Thyroid gland (tissue), 4 donors: ENCODE data around the gene GNG14. TPM values are rescaled to one million over a fixed set of nuclear protein-coding genes. Genes with fewer than 3 reads are reported as not detected.

Source experiments
- DNase-seq, 2 donors: peaks; one replicate each; pipeline ENCODE4 v3.0.0-alpha.2; 2019
- H3K27ac ChIP-seq, 3 donors: fragments of 200-600 bp; sonication (generic); 1 replicate in 2 of 3; 2 replicates in 1 of 3; pipeline ENCODE4 v1.5.1; 2016 to 2019; ENCODE audit warnings: mild to moderate bottlenecking in 1 of 3, moderate library complexity in 1 of 3
- H3K27me3 ChIP-seq: fragments of 200-600 bp; sonication (generic); one replicate; pipeline ENCODE4 v1.5.1; 2019
- H3K36me3 ChIP-seq, 2 donors: fragments of 200-600 bp; sonication (generic); one replicate each; pipeline ENCODE4 v1.5.1; 2016 to 2019
- H3K4me1 ChIP-seq, 2 donors: fragments of 200-600 bp; sonication (generic); one replicate each; pipeline ENCODE4 v1.5.1; 2017 to 2019
- H3K4me3 ChIP-seq, 3 donors: fragments of 200-600 bp; sonication (generic); replicated peaks in 1 of 3; 1 replicate in 2 of 3; 2 replicates in 1 of 3; pipeline ENCODE4 v1.5.1; 2016; ENCODE audit warnings: mild to moderate bottlenecking in 1 of 3
- H3K9me3 ChIP-seq: fragments of 200-600 bp; sonication (generic); one replicate; pipeline ENCODE4 v1.5.1; 2017
- POLR2A ChIP-seq, 2 donors: fragments of 450-650 bp; IDR thresholded peaks; one replicate each; pipeline ENCODE4 v1.6.1; 2017; ENCODE audit warnings: antibody characterized with exemption in 2 of 2, mild to moderate bottlenecking in 2 of 2, moderate library complexity in 1 of 2
- WGBS, 2 donors: methylation state at CpG; one replicate each; pipeline ENCODE4 v1.1.5; 2017; 5-methylcytosine and 5-hydroxymethylcytosine counted together
- intact Hi-C: fragments of 100-400 bp; cut with DNase I; formaldehyde crosslinking; loops from one replicate; pipeline ENCODE4 v1.15.1; 2023
- total RNA-seq, 4 donors: library from RNA; depleted of rRNA; stranded (reverse); fragments of >200 nt; gene quantifications; one replicate each; pipeline ENCODE4 v1.2.3, GENCODE V29; 2016
- TF ChIP-seq, protein P1 (sequence below), 6 experiments: fragments of 200-600 bp in 3 of 6; fragments of 450-650 bp in 3 of 6; sonication (generic) in 3 of 6; IDR thresholded peaks; one replicate each; pipeline ENCODE4 v1.5.1; 2016 to 2019; ENCODE audit warnings: antibody characterized with exemption in 6 of 6, mild to moderate bottlenecking in 2 of 6, inconsistent platforms in 1 of 6, moderate library complexity in 1 of 6

GNG14 gene
- total RNA-seq, 4 donors from 2014 or later, result not detected

DNA sequence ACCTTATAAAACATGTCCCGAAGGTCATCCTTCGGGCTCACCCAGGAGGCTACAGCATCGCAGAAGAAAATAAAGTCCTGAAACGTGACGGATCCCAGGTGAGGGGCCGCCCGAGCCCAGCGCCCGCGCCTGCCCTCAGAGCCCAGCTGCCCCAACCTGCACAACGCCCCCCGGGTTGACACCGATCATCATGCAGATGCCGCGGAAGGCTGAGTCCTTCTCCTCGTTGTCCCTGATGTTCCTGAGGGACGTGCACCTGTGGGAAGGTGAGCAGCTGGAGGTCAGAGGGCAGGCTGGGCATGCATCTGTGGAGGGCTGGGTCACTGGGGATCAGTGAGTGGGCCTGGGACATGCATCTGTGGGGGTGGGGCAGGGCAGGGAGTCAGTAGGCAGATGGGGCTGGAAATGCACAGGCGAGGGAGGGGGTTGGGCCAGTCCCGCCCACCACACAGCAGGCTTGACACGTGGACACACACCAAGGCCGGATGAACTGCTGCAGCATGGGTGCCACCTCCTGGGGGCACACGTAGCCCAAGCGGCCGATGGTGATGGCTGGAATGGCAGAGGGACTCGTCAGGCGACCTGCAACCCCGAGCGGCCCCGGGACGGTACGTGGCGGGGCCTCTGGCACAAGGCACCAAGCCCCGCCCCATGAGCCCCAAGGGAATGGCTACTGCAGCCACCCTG is 13.9 kb downstream of the GNG14 start:
- Histone ChIP-seq H3K9me3 (no peaks in the 10 kb centered on the region), H3K27ac (no peak overlapping the region), H3K27me3 (no peaks in the 10 kb centered on the region), H3K4me3 (no peak overlapping the region), H3K4me1 (peaks cover 0 to 4% of the 10 kb centered on the region in 2 donors), H3K36me3 (peaks cover 58 to 63% of the 10 kb centered on the region in 2 donors)
- no peak for DNase-seq
- WGBS, 2 donors, result 93 to 94% methylated on average over 25 to 31 of the region's 33 CpGs
- intact Hi-C loops, result no loop called here
- TF ChIP-seq, protein P1, sequence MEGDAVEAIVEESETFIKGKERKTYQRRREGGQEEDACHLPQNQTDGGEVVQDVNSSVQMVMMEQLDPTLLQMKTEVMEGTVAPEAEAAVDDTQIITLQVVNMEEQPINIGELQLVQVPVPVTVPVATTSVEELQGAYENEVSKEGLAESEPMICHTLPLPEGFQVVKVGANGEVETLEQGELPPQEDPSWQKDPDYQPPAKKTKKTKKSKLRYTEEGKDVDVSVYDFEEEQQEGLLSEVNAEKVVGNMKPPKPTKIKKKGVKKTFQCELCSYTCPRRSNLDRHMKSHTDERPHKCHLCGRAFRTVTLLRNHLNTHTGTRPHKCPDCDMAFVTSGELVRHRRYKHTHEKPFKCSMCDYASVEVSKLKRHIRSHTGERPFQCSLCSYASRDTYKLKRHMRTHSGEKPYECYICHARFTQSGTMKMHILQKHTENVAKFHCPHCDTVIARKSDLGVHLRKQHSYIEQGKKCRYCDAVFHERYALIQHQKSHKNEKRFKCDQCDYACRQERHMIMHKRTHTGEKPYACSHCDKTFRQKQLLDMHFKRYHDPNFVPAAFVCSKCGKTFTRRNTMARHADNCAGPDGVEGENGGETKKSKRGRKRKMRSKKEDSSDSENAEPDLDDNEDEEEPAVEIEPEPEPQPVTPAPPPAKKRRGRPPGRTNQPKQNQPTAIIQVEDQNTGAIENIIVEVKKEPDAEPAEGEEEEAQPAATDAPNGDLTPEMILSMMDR (IDR thresholded peaks at IDR 0.05), result no peak
- no peak for TF ChIP-seq POLR2A (IDR thresholded peaks at IDR 0.05)

DNA sequence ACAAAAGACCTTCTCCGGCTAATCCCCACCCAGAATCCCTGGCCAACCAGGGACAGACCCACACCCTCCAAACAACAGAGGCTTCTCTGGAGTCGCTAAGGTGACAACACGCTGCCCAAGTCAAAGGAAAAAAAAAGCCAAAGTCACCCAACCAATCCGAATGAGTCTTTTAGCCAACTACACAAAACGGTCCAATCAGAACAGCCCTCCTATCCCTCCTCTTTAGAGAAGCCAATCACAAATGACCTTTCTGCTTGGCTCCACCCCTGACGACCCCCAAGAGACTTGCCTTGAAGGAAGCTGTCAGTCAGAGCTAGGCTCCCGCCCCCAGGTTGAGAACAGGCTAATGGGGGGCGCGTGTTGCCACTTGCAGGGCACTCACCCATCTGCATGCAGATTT is 15.2 kb downstream of the GNG14 start:
- no peak overlapping the region for H3K4me3 ChIP-seq
- H3K9me3 ChIP-seq, result no peaks in the 10 kb centered on the region
- no peaks in the 10 kb centered on the region for H3K4me1 ChIP-seq
- TF ChIP-seq, protein P1 (IDR thresholded peaks at IDR 0.05), result no peak
- no peak for TF ChIP-seq POLR2A (IDR thresholded peaks at IDR 0.05)
- H3K27me3 ChIP-seq, result no peaks in the 10 kb centered on the region
- 65 to 71% methylated on average over 6 to 9 of the region's 9 CpGs for WGBS, 2 donors
- H3K27ac ChIP-seq, result no peak overlapping the region
- H3K36me3 ChIP-seq, result peaks cover 64 to 71% of the 10 kb centered on the region in 2 donors
- intact Hi-C loops, result no loop called here
- DNase-seq, result no peak

DNA sequence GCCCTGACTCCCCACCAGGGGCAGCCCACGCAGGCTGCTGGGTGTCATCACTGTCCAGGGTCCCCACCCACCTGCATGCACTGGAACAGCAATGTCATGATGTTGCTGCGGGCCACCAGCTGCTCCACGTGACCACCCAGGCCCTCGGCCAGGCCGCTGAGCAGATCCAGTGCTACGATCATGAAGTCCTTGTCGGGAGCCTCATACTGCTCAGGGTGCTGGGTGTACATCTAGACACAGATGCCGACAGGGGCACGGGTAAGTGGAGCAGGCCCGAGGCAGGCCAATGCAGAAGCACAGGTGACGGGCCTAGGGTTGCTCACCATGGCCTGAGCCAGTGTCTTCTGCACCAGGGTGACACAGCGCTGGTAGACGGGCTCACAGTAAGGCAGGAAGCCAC is 17.4 kb downstream of the GNG14 start:
- H3K27me3 ChIP-seq, result no peaks in the 10 kb centered on the region
- H3K27ac ChIP-seq, result no peak overlapping the region
- no peak for DNase-seq
- peaks cover 81 to 92% of the 10 kb centered on the region in 2 donors for H3K36me3 ChIP-seq
- H3K9me3 ChIP-seq, result no peaks in the 10 kb centered on the region
- H3K4me1 ChIP-seq, result no peaks in the 10 kb centered on the region
- no peak overlapping the region for H3K4me3 ChIP-seq
- WGBS, 2 donors, result 92 to 100% methylated on average over 3 to 13 of the region's 13 CpGs
- intact Hi-C loops, result no loop called here
- TF ChIP-seq, protein P1 (IDR thresholded peaks at IDR 0.05), result no peak
- no peak for TF ChIP-seq POLR2A (IDR thresholded peaks at IDR 0.05)

DNA sequence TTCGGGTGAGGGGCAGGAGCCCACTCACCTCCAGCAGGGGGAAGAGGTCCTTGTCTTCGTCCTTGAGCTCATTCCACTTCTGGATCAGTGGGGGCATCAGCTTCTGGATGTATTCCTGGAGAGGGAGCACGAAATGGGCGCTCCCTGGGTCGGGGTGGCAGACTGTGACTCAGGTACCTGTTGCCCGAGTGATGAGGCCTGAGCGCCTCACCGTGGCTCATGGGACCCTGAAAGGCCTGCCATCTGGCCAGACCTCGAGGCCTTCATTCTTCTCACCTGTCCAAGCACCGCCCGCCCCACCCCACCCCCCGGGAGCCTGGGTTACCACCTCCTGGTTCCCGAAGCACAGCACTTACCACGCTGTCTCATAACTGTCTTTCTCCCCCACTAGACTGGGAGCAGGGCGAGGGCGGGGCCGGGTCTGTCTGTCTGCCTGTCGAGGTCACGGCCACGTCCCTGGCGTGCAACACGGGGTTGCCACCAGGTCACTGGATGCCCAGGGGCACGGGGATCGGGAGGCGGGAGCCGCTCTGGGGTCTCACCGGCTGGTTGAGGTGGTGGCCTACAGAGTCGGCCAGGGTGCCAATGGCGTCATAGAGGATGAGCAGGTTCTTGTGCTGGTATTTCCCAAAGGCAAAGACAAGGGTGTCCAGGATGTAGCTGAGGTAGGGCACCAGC is 18.0 kb downstream of the GNG14 start:
- 91 to 92% methylated on average over 22 to 27 of the region's 29 CpGs for WGBS, 2 donors
- H3K4me3 ChIP-seq, result no peak overlapping the region
- no peak overlapping the region for H3K27ac ChIP-seq
- H3K9me3 ChIP-seq, result no peaks in the 10 kb centered on the region
- peaks cover 86 to 93% of the 10 kb centered on the region in 2 donors for H3K36me3 ChIP-seq
- TF ChIP-seq, protein P1 (IDR thresholded peaks at IDR 0.05), result no peak
- TF ChIP-seq POLR2A (IDR thresholded peaks at IDR 0.05), result no peak
- H3K27me3 ChIP-seq, result no peaks in the 10 kb centered on the region
- DNase-seq, result no peak
- H3K4me1 ChIP-seq, result no peaks in the 10 kb centered on the region
- intact Hi-C loops, result no loop called here

DNA sequence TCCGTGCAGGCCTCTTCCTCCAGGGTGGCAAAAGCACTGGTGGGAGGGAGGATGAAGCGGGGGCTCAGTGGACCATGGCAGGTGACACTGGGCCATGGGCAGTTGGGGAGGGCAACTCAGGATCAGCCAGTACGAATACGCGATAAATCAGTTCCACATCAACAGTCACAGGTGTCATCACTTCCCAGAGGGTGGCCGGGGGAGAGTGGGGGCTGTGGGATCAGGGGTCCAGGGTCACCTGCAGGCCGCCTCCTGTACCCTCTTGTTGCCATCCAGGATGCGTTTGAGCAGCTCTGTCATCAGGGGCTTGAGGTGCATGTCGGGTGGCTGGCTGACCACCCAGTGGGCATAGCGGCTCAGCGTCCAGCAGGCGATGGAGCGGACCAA is 18.5 kb downstream of the GNG14 start:
- Histone ChIP-seq H3K36me3 (peaks cover 86 to 93% of the 10 kb centered on the region in 2 donors), H3K27me3 (no peaks in the 10 kb centered on the region), H3K27ac (no peak overlapping the region), H3K4me1 (no peaks in the 10 kb centered on the region), H3K9me3 (no peaks in the 10 kb centered on the region), H3K4me3 (no peak overlapping the region)
- 91 to 92% methylated on average over 11 of the region's 13 CpGs for WGBS, 2 donors
- TF ChIP-seq, protein P1 (IDR thresholded peaks at IDR 0.05), result no peak
- TF ChIP-seq POLR2A (IDR thresholded peaks at IDR 0.05), result no peak
- DNase-seq, result no peak
- intact Hi-C loops, result no loop called here
